ENCODE measurements around the gene NCOR1.

Gene NCOR1

DNA sequence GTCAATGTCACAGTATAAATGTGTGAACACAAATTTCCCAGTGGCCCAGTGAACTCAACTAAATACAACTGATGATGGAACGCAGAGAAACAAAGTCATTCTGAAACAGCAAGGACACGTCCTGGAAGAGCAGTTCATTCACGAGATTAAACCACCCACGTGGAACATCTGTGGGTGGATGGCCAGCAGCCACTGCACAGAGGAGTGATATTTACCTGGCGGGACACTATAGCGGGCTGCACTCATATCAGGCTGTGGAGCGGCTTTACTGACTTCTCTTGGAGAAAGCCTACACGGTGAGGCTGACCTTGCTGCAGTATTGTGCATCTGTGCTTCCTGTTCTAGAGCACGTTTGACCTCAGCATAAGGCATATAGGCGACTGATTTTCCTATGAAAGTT, 128.4 kb downstream of the NCOR1 start:
- no peaks in the 10 kb centered on the region for H3K9me3 ChIP-seq (ENCODE audit: control insufficient read depth, low read length)
- H3K14ac ChIP-seq (ENCODE audit: low read length in 2 of 2) = no peak overlapping the region
- H3K4me1 ChIP-seq (ENCODE audit: control insufficient read depth, insufficient read depth, low read depth, low read length) = peaks cover 1% of the 10 kb centered on the region
- no peak overlapping the region for H2AK5ac ChIP-seq (ENCODE audit: low read length, severe bottlenecking)
- H2BK120ac ChIP-seq (ENCODE audit: low read depth, low read length) = no peak overlapping the region
- H3K18ac ChIP-seq (ENCODE audit: low read depth in 1 of 2, low read length in 2 of 2) = no peak overlapping the region
- H3K4me3 ChIP-seq (ENCODE audit: insufficient read depth in 1 of 2, low read depth in 1 of 2, low read length in 2 of 2) = no peak overlapping the region
- no peak overlapping the region for H2BK15ac ChIP-seq (ENCODE audit: low read depth, poor library complexity, severe bottlenecking)
- H3K4me2 ChIP-seq (ENCODE audit: low read length, poor library complexity, severe bottlenecking) = no peak overlapping the region
- H2BK5ac ChIP-seq (ENCODE audit: low read depth, low read length, poor library complexity, severe bottlenecking) = no peak overlapping the region
- no peak overlapping the region for H4K8ac ChIP-seq (ENCODE audit: low read length)
- H3K27ac ChIP-seq (ENCODE audit: low read length, poor library complexity, severe bottlenecking) = no peak overlapping the region
- peaks cover 7 to 67% of the 10 kb centered on the region in 2 experiments for H3K36me3 ChIP-seq (ENCODE audit: control insufficient read depth in 1 of 2, insufficient read depth in 2 of 2, low read depth in 1 of 2, low read length in 2 of 2)
- no peak for DNase-seq
- peaks cover 18% of the 10 kb centered on the region for H3K79me1 ChIP-seq (replicated peaks; ENCODE audit: low read length, poor library complexity, severe bottlenecking)
- H3K27me3 ChIP-seq (ENCODE audit: control insufficient read depth in 1 of 2, insufficient read depth in 1 of 2, low read length in 2 of 2) = no peaks in the 10 kb centered on the region
- no peak overlapping the region for H3K4ac ChIP-seq (ENCODE audit: low read depth in 1 of 2, low read length in 2 of 2)
- H2AFZ ChIP-seq (ENCODE audit: low read depth, low read length) = no peak overlapping the region
- no peak overlapping the region for H3K9ac ChIP-seq (ENCODE audit: low read length)
- 94% methylated on average over 9 of the region's 10 CpGs for WGBS
- H2BK12ac ChIP-seq (ENCODE audit: low read length in 2 of 2) = no peak overlapping the region
- H3K23ac ChIP-seq (ENCODE audit: low read length in 2 of 2) = no peak overlapping the region
- no peak overlapping the region for H4K91ac ChIP-seq (ENCODE audit: low read length)

DNA sequence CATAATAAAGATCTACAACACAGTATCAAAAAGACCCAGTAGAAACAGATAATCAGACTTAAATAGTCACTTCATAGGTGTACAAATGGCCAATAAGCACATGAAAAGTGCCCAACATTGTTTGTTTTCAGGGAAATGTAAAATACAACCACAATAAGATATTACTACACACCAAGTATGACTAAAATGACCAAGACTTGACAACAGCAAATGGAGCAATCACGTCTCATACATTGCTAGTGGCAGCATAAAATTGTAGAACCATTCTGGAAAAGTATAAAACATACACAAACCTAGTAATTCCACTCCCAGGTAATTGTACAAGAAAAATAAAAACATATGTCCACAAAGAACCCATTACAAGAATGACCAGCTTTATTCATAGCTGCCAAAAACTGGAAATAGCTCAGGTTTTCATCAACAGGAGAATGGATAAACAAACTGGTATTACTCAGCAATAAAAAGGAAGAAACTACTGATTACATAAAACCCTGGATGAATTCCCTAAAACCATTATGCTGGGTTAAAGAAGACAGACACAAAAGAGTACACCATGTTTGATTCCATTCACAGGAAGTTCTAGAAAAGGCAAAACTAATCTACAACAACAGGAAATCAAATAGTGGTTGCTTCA, 130.2 kb downstream of the NCOR1 start:
- no peak overlapping the region for H3K4ac ChIP-seq (ENCODE audit: low read depth in 1 of 2, low read length in 2 of 2)
- no peak overlapping the region for H2AFZ ChIP-seq (ENCODE audit: low read depth, low read length)
- no peak overlapping the region for H2AK5ac ChIP-seq (ENCODE audit: low read length, severe bottlenecking)
- peaks cover 22% of the 10 kb centered on the region for H3K79me1 ChIP-seq (replicated peaks; ENCODE audit: low read length, poor library complexity, severe bottlenecking)
- H3K4me3 ChIP-seq (ENCODE audit: insufficient read depth in 1 of 2, low read depth in 1 of 2, low read length in 2 of 2) = no peak overlapping the region
- H3K4me2 ChIP-seq (ENCODE audit: low read length, poor library complexity, severe bottlenecking) = no peak overlapping the region
- H3K18ac ChIP-seq (ENCODE audit: low read depth in 1 of 2, low read length in 2 of 2) = no peak overlapping the region
- H3K14ac ChIP-seq (ENCODE audit: low read length in 2 of 2) = no peak overlapping the region
- H4K8ac ChIP-seq (ENCODE audit: low read length) = no peak overlapping the region
- DNase-seq = peak; percentile 73
- H2BK5ac ChIP-seq (ENCODE audit: low read depth, low read length, poor library complexity, severe bottlenecking) = no peak overlapping the region
- H3K4me1 ChIP-seq (ENCODE audit: control insufficient read depth, insufficient read depth, low read depth, low read length) = no peaks in the 10 kb centered on the region
- H3K27ac ChIP-seq (ENCODE audit: low read length, poor library complexity, severe bottlenecking) = no peak overlapping the region
- H3K9ac ChIP-seq (ENCODE audit: low read length) = peak overlapping the region; percentile 31
- peaks cover 10 to 64% of the 10 kb centered on the region in 2 experiments for H3K36me3 ChIP-seq (ENCODE audit: control insufficient read depth in 1 of 2, insufficient read depth in 2 of 2, low read depth in 1 of 2, low read length in 2 of 2)
- H2BK120ac ChIP-seq (ENCODE audit: low read depth, low read length) = no peak overlapping the region
- H4K91ac ChIP-seq (ENCODE audit: low read length) = no peak overlapping the region
- WGBS = 82% methylated on average over 1 of the region's 1 CpG
- no peak overlapping the region for H2BK15ac ChIP-seq (ENCODE audit: low read depth, poor library complexity, severe bottlenecking)
- H2BK12ac ChIP-seq (ENCODE audit: low read length in 2 of 2) = no peak overlapping the region
- H3K27me3 ChIP-seq (ENCODE audit: control insufficient read depth in 1 of 2, insufficient read depth in 1 of 2, low read length in 2 of 2) = no peaks in the 10 kb centered on the region
- no peaks in the 10 kb centered on the region for H3K9me3 ChIP-seq (ENCODE audit: control insufficient read depth, low read length)
- H3K23ac ChIP-seq (ENCODE audit: low read length in 2 of 2) = no peak overlapping the region

DNA sequence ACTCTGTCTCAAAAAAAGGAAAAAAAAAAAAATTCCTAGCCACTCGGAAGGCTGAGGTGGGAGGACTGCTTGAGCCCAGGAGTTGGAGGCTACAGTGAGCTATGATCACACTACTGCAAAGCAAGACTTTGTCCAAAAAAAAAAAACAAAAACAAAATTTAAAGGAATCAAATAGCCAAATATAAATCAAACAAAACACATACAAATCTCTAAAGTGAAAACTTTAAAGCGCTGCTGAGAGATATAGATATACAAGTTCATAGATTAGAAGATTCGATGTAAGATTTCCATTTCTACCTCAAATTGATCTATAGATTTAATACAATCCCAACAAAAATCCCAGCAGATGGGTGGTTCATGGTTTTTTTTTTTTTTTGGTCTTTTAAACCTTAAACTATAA, 132.1 kb downstream of the NCOR1 start:
- H3K18ac ChIP-seq (ENCODE audit: low read depth in 1 of 2, low read length in 2 of 2) = no peak overlapping the region
- H2BK120ac ChIP-seq (ENCODE audit: low read depth, low read length) = no peak overlapping the region
- H3K4me3 ChIP-seq (ENCODE audit: insufficient read depth in 1 of 2, low read depth in 1 of 2, low read length in 2 of 2) = no peak overlapping the region
- no peak overlapping the region for H2AK5ac ChIP-seq (ENCODE audit: low read length, severe bottlenecking)
- no peak overlapping the region for H3K14ac ChIP-seq (ENCODE audit: low read length in 2 of 2)
- H3K4me1 ChIP-seq (ENCODE audit: control insufficient read depth, insufficient read depth, low read depth, low read length) = no peaks in the 10 kb centered on the region
- no peak for DNase-seq
- H3K27ac ChIP-seq (ENCODE audit: low read length, poor library complexity, severe bottlenecking) = no peak overlapping the region
- peaks cover 25% of the 10 kb centered on the region for H3K79me1 ChIP-seq (replicated peaks; ENCODE audit: low read length, poor library complexity, severe bottlenecking)
- no peak overlapping the region for H2BK12ac ChIP-seq (ENCODE audit: low read length in 2 of 2)
- H3K23ac ChIP-seq (ENCODE audit: low read length in 2 of 2) = no peak overlapping the region
- H3K36me3 ChIP-seq (ENCODE audit: control insufficient read depth in 1 of 2, insufficient read depth in 2 of 2, low read depth in 1 of 2, low read length in 2 of 2) = peaks cover 15 to 72% of the 10 kb centered on the region in 2 experiments
- no peak overlapping the region for H3K4me2 ChIP-seq (ENCODE audit: low read length, poor library complexity, severe bottlenecking)
- H2BK15ac ChIP-seq (ENCODE audit: low read depth, poor library complexity, severe bottlenecking) = no peak overlapping the region
- WGBS = 100% methylated on average over 1 of the region's 3 CpGs
- no peaks in the 10 kb centered on the region for H3K9me3 ChIP-seq (ENCODE audit: control insufficient read depth, low read length)
- H2AFZ ChIP-seq (ENCODE audit: low read depth, low read length) = no peak overlapping the region
- H4K91ac ChIP-seq (ENCODE audit: low read length) = no peak overlapping the region
- H4K8ac ChIP-seq (ENCODE audit: low read length) = no peak overlapping the region
- H3K27me3 ChIP-seq (ENCODE audit: control insufficient read depth in 1 of 2, insufficient read depth in 1 of 2, low read length in 2 of 2) = no peaks in the 10 kb centered on the region
- H3K4ac ChIP-seq (ENCODE audit: low read depth in 1 of 2, low read length in 2 of 2) = no peak overlapping the region
- H3K9ac ChIP-seq (ENCODE audit: low read length) = no peak overlapping the region
- no peak overlapping the region for H2BK5ac ChIP-seq (ENCODE audit: low read depth, low read length, poor library complexity, severe bottlenecking)

DNA sequence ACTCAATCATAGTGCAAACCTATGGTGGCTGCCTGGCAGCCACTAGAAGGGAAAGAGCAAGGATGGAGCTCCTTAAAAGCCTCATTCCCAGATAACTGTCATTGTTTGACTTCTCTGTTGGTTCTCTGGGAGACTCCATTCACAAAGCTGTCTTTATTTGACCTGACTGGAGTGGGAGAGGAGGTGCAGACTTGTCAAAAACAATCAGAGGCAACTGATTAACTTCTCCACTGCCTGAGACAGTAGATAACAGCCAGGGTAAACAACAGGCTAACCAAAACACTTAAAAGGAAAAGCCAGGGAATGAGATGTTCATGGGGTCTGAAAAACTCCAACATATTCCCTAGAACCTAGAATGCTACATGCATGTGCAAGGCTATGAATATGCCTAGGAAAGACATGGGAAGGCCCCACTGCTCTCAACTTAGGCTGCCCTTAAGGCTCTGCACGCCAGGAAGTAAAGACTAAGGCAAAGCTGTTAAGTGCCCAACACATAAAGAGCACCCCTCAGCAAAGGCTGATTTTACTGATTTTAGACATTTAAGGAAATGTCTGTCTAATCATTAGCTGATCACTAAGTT, 133.7 kb downstream of the NCOR1 start:
- 100% methylated on average over 1 of the region's 1 CpG for whole genome bisulfite sequencing

More for the DNA sequence above, 133.7 kb downstream of the NCOR1 start:
- H3K36me3 ChIP-seq (ENCODE audit: control insufficient read depth in 1 of 2, insufficient read depth in 2 of 2, low read depth in 1 of 2, low read length in 2 of 2) = peaks cover 18 to 74% of the 10 kb centered on the region in 2 experiments
- no peak overlapping the region for H3K18ac ChIP-seq (ENCODE audit: low read depth in 1 of 2, low read length in 2 of 2)
- H4K8ac ChIP-seq (ENCODE audit: low read length) = no peak overlapping the region
- no peak overlapping the region for H2AK5ac ChIP-seq (ENCODE audit: low read length, severe bottlenecking)
- no peak overlapping the region for H2BK15ac ChIP-seq (ENCODE audit: low read depth, poor library complexity, severe bottlenecking)
- H2BK120ac ChIP-seq (ENCODE audit: low read depth, low read length) = no peak overlapping the region
- no peak overlapping the region for H2BK5ac ChIP-seq (ENCODE audit: low read depth, low read length, poor library complexity, severe bottlenecking)
- H3K79me1 ChIP-seq (replicated peaks; ENCODE audit: low read length, poor library complexity, severe bottlenecking) = peaks cover 25% of the 10 kb centered on the region
- H4K91ac ChIP-seq (ENCODE audit: low read length) = no peak overlapping the region
- H3K4me3 ChIP-seq (ENCODE audit: insufficient read depth in 1 of 2, low read depth in 1 of 2, low read length in 2 of 2) = no peak overlapping the region
- DNase-seq = no peak
- no peaks in the 10 kb centered on the region for H3K4me1 ChIP-seq (ENCODE audit: control insufficient read depth, insufficient read depth, low read depth, low read length)
- no peak overlapping the region for H3K4me2 ChIP-seq (ENCODE audit: low read length, poor library complexity, severe bottlenecking)
- H3K27ac ChIP-seq (ENCODE audit: low read length, poor library complexity, severe bottlenecking) = no peak overlapping the region
- H3K9me3 ChIP-seq (ENCODE audit: control insufficient read depth, low read length) = no peaks in the 10 kb centered on the region
- no peak overlapping the region for H2BK12ac ChIP-seq (ENCODE audit: low read length in 2 of 2)
- no peaks in the 10 kb centered on the region for H3K27me3 ChIP-seq (ENCODE audit: control insufficient read depth in 1 of 2, insufficient read depth in 1 of 2, low read length in 2 of 2)
- H3K14ac ChIP-seq (ENCODE audit: low read length in 2 of 2) = no peak overlapping the region
- no peak overlapping the region for H3K4ac ChIP-seq (ENCODE audit: low read depth in 1 of 2, low read length in 2 of 2)
- H2AFZ ChIP-seq (ENCODE audit: low read depth, low read length) = no peak overlapping the region
- H3K23ac ChIP-seq (ENCODE audit: low read length in 2 of 2) = no peak overlapping the region
- H3K9ac ChIP-seq (ENCODE audit: low read length) = no peak overlapping the region

Data from mesenchymal stem cell (in vitro differentiated cells and primary cell).